Stimulated activated naive CD8-positive, alpha-beta T cell treated with anti-CD3 and anti-CD28 coated beads, Interleukin-15, Interleukin-2, amounts not matched to agents 100 U/mL and 50 U/mL, for 24 hours (primary cell): ENCODE data around the gene ANKRD63.

ENCODE experiments used
- ATAC-seq: fragments of 150-1000 bp; cut with Tn5 transposase; one replicate; pipeline ENCODE4 v1.10.0; 2021
- DNase-seq: peaks from one replicate; pipeline ENCODE4 v3.0.0; 2021

Gene ANKRD63

DNA sequence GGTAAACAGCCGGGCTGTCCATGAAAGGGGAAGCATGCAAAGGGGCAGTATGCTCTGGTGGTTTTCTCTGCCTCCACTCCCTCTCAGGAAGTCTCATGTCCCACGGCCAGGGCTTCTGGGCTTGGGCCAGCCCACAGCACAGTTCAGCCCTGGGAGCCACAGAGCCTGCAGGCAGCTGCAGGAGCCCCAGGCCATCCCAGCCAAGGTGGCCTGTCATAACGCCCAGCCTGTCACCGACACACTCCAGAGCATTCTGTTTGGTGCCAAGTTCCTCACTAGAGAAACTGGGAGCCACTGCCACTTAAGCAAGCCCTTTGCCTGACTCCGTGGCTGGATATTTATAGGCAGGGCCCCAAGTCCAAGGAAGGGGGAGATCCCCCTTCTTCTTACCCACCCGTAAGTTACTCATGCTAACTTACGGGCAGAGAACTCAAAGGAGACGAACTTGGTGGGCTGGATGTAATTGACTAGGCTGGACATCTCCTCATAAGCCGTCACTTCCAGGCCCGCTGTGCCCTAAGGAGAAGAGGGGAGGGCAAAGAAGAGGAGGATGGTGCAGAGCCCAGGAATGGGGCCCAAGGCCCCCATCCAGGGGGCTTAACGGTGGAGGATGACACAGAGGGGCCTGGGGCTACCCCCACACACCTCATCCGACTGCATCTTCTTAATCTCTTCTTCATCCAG, 13.2 kb upstream of the ANKRD63 start:
- ATAC-seq = no peak
- no peak for DNase-seq

DNA sequence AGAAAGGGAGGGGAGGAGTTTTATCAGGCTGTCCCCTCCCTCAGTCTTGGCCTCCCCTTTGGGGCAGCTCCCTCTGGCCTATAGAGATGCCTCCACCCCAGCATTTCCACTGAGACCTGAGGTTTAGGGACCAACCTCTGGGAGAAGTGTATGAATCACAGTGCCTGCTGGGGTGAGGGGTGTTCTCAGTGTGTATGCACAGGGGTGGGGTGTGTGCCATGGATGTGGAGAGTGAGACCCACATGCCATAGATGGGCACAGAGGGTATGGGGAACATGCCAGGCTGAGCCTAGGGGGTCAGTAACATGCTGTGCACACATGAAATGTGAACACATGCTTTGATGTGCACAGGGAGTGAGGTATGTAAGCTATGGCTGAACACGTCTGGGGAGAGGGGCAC, 12.4 kb upstream of the ANKRD63 start:
- no peak for ATAC-seq
- no peak for DNase-seq

DNA sequence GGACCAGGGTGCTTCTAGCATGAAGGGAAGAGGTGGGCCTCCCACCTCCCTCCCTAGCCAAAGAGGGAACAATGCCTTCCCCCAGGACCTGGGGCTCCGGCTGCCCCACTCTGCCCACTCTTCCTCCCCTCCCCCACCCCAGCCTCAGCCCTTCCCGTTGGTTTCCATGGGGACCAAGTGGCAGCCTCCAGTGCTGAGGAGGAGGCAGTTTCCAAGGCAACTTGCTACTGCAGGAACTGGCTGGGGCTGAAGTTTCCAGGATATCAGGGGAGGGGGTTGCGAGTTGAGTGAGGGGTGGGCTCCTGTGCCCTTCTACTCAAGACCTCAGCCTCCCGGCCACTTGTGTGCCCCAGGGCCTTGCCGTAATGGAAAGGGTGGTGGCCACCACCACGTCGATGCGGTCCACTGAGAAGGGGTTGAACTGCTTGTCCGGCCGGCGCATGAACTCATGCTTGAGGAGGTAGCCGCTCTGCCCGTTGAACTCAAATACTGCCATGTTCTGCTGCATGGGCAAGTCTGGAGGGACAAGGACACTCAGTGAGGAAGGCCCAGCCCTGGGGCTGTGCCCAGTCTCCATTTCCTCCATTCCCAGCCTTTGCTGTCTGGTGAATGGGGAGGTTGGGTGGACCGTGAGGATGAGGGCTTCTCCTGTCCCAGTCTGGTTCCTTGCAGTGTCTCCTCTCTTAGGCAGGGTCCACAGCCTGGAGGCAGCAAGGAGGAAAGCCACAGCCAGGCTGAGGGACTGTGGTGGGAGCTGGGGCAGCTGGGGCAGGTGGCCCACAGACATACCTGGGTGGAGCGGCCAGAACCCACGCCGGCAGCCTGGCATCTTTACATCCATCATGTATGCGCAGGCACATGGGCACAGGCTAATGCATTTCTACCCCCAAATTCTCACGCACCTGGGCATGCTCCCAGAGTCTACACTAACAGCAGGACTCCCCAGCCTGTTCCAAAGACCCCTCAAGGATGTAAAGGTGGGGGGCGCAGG, 11.3 kb upstream of the ANKRD63 start:
- no peak for DNase-seq
- no peak for ATAC-seq

DNA sequence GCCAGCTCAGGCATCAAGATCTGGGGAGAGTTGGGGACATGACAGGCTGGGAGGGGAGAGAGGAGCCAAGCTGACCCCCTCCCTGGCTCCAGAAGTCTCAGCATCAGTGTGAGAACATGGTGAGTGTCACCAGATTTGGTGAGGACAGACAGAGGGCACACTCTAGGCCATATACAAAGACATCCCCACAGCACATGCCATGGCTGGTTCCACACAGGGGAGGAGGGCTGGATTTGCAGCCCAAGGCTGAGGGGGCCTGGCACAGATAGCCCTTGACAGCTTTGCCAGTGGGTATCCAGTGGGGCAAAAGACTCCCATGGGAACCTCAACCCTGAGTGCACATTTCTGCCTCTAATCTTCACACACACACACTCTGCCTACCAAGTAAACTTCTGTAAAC, 10.1 kb upstream of the ANKRD63 start:
- ATAC-seq (no peak), DNase-seq (no peak)

DNA sequence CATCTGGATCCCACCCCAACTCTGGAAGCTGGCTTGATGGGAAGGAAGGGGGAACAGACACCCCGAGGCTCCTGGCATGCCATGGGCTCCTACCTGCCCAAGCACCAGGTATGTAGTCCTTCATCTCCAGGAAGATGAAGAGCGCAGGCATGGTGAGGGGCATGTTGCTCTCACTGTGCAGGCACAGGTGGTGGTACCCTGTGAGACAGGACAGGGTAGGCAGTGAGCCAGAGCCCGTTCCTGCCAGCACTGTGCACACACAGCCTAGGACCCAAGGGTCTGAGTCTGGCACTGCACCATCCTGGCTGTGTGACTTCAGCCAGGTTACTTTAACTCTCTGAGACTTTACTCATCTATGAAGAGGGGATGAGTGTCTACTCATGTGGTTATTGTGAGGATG, 9.4 kb upstream of the ANKRD63 start:
- DNase-seq (no peak), ATAC-seq (no peak)

DNA sequence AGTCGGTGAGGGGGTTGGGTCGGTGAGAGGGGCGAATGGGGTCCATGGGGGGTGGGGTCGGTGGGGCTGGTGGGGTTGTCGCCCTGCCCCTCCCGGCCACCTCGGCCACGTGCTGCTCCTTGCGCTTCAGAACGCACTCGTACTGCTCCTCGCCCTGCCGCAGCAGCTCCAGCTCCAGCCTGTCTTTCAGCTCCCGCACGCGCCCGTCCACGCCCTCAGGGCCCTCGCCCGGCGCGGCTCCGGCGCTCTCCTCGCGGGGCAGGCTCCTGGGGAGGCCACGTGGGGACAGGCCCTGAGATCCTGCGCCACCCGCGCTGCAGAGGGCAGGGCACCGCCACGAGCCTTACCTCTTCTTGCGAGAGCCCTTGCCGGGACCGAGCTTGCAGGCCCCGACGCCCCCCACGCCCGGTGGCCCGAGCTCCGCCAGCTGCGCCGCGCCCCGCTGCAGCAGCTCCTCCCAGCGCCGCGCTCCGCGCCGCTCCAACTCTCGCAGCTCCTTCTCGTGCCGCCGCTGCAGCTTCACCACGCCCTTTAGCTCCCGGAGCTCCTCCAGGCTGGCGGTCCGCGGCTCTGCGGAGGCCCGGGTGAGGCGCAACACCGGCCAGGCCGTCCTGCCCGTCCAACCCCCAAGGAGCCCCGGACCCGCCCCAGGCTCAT, 8.2 kb upstream of the ANKRD63 start:
- DNase-seq = no peak
- no peak for ATAC-seq

DNA sequence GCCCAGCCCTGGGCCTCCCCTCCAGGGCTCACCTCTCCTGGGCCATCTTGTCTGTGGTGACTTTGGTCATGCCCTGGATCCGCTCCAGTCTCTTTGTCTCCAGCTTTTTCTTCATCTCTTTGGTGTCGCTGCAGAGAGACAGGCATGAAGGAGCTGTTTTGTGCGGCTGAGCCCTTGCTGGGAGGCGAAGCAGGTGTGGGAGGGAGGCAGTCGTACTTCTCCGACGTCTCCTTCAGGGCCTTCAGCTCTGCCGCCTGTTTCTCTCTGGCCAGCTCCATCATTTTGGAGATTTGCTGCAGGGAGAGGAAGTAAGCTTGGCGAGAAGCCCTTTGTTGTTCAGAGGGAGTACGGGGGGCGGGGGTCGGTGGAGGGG, 7.7 kb upstream of the ANKRD63 start:
- DNase-seq (no peak), ATAC-seq (no peak)

DNA sequence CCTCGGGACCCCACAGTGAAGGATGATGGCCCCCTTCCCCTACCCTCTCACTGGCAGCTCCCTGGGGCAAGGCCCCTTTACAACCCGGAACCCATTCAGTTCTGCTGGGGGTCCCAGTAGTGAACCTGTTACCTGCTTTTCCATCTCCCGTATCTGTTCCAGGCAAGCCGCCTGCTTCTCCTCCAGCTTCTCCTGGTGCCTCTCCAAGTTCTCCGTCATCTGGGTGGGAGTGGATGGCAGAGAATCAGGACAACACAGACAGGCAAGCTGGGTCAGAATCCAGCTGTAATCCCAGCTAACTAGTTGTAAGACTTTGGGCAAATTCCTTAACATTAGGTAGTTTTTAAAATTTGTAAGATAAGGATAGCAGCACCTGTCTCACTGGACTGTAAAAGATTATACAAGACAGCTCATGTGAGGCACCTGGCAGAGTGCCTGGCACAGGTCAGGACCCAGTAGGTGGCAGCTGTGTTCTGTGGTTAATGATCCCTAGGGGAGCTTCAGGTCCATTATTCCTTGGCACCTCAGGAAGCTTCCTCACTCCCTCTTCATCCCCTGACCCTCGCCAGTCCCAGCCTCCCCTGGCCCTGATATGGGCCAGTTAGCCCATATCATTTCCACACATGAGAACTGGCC, 6.4 kb upstream of the ANKRD63 start:
- ATAC-seq = no peak
- no peak for DNase-seq

DNA sequence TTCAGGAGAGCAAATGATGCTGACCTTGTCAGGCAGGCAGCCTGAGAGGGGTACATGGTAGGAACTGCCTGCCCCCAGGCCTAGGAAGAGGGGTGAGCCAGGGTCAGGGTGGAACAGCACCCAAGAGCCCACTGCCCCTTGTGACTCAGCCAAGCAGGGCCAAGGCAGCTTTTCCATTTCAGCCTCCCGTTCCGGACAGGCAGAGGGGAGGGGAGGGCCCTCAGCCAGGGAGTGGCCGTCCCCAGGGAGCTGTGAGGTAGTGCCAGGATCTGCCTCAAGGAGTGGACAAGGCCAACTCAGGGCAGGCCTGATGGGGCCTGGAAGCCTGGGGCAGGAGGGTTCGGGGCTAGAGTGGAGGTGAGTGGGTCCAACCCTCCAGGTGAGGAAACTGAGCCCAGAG, 5.1 kb upstream of the ANKRD63 start:
- no peak for DNase-seq
- no peak for ATAC-seq

DNA sequence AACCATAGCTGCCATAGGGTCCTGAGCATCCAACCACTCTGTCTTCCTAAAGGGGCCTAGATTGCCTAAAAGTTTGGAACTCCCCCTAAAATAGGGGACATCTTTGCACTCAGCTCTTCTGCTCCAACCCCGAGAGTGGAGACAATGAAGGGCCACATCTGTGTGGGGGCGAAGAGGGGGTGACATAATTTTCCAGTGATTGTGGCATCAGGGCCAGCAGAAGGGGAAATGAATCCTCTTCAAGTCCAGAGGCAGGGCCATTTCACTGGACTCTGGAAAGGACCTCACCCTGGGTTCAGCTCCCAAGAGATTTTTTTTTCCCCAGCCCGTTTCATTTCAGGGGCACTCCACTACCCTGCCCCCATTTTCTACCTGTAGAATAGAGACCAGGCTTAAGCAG, 4.6 kb upstream of the ANKRD63 start:
- ATAC-seq (no peak), DNase-seq (no peak)

DNA sequence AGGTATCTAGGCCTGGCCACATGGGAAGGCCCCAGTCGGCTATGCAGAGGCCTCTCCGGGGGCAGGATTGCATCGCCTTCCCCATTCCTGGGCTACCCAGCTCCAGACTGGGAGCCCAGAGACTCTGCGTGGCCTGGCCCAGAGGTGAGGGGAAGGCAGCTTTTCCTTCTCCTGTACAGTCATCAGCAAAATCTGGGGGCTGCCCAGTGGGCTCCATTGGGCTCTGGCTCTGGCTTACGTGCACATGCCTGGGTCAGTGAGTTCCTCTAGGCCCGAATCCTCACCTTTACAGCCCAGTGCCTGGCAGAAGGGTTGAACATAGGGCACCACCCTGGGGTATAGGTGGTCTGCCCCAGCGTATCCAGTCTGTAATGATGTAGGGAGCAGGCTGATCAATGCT, 3.9 kb upstream of the ANKRD63 start:
- DNase-seq (no peak), ATAC-seq (no peak)

DNA sequence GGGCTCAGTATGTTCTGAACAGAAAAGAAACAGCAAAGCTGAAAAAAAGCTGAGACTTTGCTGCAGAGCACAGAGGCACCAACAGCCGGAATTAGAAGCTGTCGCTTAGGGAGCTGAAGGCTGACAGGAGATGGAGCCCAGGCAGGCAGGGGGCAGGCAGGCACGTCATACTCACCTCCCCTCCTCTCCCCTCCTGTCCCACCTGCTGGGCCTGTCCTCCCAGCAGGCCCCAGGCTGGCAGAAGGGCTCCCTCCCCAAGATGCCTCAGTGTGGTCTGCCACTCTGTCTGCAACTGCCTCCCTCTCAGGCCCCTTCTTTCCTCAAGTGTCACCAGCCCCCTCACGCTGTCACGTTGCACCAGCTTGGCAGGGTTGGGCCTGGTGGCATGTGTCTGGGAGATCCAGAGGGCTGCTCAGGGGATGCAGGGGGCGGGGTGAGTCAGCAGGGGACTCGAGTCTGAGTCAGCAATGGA, 3.2 kb upstream of the ANKRD63 start:
- DNase-seq (no peak), ATAC-seq (no peak)

DNA sequence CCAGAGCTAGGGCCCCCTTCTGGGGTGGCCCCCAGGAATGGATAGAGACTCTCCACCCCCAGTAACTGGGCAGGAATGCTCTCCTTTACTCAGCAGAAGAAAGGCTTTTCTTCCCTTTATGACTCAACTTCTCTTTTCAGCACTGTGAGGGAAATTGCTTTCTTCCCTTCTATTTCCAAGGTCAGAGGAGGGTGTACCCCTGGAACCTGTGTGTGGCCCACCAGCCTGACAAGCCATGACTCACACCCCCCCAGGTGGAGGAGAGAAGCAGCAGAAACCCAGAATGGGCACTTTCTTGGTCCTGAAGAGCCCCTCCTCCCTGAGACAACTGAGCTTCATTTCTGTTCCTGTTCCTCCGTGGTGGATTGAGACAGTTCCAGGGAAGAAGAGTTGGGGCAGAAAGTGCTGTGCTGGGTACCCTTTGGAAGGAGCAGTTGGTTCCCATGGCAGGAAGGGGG, 2.7 kb upstream of the ANKRD63 start:
- ATAC-seq = no peak
- no peak for DNase-seq

DNA sequence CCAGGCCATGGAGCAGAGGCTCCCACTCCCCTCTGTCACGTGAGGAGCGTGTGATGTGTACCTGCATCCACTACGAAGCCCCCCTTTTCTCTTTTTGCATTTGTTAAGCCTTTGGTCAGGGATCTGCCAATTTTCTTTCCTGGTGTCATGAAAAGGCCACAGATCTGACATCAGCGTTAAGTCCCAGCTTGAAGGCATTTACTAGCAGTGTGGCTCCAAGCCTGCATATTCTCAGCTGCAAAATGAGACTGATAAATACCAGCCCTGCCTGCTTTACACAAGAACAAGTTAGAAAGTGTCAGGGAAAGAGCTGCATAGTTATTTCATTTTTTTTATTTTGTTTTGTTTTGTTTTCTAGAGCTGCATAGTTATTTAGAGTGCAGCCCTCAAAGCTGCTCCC, 2.3 kb upstream of the ANKRD63 start:
- ATAC-seq (no peak), DNase-seq (no peak)

DNA sequence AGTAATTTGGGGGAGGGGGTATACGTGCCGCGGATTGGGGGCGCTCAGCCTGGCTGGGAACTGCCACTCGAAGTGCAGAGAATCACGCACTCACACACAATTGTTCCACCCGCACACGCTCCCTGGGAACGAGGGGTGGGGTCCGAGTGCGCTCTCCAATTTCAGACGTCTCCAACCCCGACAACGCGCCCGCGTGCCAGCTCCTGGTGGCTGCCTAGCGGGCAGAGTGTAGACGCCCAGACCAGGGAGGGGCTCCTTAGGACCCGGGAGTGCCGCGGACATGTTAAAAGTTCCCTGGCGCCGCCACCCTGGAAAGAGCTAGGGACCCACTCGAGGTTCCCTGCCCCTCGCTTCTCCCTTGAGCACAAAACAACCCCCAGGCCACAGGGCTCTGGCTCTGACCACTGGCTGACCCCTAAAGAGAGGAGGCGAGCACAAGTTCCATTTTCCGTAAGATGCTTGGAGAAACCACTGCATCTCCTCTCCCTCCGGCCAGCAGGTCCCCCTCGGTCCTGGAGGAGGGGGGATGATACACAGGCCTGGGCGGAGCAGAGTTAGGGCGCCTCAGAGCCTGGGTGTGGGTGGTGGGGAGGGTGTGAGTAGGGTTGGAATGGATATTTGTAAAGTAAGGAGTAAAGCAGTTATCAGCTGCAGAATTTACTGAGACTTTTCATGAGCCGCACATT, 894 bp upstream of the ANKRD63 start:
- DNase-seq = no peak
- no peak for ATAC-seq

DNA sequence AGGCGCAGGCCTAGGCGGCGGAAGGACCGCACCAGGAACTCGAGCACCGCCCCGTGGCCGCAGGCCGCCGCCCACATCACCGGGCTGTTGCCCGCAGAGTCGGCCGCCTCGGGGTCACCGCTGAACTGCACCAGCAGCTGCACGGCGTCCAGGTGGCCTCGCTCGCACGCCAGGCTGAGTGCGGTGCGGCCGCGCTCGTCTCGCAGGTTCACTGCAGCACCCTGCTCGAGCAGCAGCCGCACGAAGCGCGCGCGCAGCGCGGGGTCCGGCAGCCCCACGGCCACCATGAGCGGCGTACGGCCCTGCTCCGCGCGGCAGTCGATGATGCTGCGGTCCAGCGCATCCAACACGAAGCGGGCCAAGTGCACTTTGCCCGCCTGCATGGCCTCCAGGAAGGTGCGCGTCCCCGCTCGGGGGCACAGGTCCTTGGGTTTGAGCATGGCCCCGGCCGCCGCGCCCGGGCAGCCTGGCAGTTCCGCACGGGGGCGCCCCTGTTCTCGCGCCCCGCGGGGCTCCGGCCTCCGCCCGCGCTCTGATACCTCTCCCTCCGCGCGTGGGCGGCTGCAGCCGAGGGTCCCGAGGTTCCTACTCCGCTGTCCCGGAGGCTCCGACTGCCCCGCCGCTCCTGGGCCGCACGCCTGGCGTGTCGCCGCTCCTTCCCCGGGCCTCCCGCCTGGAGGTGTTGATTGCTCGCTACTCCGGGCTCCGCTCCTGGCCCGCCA, 556 bp downstream of the ANKRD63 start:
- peak; percentile 63 for ATAC-seq
- peak; percentile 67 for DNase-seq

DNA sequence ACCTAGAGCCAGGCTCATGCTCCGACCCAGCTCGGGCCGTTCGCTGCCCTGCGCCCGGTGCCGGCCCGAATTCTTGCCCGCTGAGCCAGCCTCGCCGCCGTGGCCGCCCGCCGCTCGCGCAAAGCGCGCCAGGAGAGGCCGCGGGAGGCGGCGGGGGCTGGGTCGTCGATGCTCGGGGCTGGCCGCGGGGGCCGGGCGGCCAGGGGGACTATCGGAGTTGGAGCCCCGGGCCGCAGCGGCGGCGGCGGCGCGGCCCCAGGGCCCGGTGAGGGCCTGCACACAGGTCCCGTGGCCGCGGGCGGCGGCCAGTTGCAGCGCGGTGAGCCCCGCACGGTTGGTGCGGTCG, 1.1 kb downstream of the ANKRD63 start:
- DNase-seq = no peak
- no peak for ATAC-seq

DNA sequence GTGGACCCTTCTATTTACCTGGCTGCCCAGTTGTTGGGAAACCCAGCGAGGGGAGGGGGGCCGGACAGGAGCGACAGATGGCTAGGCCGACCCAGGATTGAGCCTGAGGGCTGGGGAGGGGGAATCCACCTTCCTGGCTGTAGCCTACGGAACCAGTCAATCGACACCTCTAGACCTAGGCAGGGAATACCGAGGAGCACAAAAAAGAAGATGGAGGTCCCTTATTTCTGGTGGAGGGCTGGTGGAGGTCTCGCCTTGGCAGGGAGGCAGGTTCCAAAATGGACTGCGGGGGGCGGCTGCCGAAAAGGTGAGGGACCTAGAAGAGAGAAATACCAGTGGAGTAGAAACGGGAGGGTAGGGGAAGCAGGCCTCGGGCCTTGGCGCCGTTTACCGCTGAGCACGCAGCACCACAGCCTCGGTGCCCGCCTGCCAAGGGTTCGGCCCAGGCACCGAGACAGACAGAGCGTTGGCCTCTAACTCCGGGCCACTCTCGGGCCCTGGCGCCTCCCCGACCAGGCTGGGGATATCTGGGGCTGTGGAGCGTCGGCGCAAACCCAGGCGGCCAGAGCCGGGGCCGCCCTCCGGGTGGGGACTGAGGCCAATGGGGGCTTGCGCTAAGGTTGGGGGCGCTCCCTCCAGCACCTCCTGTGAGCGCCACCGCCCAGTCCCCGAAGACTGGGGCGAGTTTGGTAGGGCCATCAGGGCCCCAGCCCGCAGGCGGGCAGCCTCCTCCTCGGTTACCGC, 1.6 kb downstream of the ANKRD63 start:
- no peak for ATAC-seq
- no peak for DNase-seq

DNA sequence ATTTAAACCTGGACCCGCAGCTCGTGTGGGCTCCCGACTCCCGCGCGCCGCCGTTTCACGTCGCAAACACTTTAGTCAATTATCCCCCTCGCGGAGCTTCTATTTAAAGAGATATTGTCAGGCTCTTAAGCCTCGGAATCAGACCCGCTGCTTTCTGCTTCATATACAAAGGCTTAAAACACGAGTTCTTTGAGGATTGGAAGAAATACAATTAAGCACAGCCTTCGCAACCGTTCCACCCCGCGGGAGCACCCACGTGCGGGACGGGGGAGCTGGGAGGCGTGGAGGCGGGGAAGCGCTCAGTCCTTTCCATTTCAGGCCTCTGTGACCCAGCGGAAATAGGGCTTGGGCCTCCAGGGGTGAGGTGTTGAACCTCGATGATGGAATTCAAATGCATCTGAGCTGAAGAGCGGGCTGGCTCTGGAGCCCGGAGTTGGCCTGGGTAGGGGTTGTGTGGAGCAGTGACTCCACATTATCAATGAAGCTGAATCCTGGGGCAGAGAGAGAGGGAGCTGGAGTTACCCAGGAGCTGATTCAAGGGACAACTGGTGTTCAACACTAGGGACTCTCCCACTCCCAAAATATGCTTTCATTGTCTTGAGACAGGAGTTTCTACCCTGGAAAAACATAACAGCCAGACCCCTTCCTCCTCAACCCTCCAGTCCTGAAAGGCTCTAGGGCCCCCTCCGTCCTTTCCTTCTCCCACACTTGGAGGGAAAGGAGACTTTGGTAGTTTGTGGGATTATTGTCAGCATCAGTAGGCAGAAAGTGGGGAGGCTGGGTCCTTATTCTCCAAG, 2.4 kb downstream of the ANKRD63 start:
- DNase-seq = no peak
- no peak for ATAC-seq
